HG03457 (cell line): ENCODE results near the gene SYN1.

ENCODE experiments used
- ATAC-seq: cut with Tn5 transposase; IDR thresholded peaks from one replicate; pipeline ENCODE4 v1.9.1; 2021; ENCODE audit warnings: moderate number of reproducible peaks; ENCODE audit not compliant: unreplicated experiment

SYN1 gene

DNA sequence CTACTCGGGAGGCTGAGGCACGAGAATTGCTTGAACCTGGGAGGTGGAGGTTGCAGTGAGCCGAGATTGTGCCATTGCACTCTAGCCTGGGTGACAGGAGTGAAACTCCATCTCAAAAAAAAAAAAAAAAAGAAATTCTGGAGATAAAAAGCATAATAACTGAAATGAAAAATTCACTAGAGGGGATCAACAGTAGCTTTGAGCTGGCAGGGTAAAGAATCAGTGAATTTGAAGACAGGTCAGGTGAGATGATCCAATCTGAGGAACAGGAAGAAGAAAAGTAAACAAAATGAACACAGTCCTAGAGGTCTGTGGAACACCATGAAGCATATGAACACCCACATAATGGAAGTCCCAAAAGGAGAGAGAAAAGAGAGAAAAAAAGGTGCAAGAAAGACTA is 22.4 kb downstream of the SYN1 start:
- ATAC-seq, result no peak

DNA sequence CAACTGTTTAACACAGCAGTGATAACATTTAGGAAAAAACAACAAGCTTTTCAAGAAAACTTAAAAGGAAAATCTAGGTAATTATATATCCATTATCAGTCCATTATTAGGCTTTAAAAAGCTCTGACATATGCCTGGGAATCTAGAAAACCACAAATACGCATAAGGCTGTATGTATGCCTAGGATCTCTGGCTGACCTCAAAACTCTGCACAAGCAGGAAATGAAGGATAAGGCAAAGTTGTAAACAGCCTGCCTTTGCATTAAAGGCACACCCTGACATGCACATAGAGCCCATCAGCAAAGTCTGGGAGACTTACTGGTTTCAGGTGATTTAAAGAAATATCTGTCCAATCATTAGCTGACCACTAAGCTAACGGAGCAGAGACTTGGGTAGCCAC is 23.4 kb downstream of the SYN1 start:
- ATAC-seq, result no peak

DNA sequence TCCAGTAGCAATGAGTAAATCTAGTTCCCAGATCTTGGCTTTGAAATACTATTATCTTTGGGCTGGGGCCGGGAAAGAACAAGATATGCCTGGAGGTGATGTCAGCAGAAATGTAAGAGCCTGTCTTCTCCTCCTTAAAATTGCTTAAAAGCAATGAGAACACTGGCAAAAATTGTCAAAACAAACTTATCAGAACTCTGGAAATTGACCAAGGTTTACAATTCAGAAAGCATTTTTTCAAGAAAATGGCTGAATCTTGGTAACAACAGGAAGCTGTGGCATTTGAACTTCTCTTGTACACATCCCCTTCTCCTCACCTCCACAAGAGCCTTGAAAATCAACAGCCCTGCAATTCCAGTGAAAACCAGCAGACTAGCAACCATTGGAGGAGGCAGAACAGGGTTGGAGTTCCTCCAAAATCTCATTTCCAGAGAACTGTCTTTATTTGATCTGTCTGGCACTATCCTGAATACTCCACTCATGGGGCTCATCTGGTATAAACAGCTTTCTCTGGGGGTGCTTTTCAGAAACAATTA is 23.9 kb downstream of the SYN1 start:
- no peak for ATAC-seq

DNA sequence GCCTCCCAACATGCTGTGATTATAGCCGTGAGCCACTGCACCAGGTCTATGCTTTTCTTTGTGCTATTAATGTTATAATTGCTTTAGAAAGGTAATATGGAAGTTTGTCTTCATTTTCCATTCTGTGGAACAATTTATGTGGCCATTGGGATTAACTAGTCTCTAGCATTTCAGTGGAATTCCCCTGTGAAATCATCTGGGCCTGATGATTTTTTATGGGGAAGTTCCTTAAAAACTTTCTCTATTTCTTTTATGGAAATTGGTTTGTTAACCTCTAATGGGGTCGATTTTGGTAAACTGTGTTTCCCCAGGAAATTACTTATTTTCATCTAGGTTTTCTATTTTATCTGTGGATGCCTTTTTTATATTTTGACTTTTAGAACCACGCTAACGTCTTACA is 26.1 kb downstream of the SYN1 start:
- no peak for ATAC-seq

DNA sequence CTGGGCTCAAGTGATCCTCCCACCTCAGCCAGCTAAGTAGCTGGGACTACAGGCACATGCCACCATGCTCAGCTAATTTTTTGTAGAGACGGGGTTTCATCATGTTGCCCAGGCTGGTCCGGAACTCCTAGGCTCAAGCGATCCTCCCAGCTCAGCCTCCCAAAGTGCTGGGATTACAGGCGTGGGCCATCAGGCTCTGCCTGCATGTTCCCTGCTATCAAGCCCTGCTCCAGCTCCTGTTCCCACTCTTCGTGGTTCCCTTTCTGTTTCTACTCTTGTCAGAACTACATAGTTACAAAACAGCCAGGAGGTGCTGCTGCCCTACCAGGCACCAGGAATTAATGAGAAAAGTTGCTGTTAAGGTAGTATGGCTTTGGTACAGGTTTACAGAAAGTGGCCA is 28.7 kb downstream of the SYN1 start:
- ATAC-seq, result no peak

DNA sequence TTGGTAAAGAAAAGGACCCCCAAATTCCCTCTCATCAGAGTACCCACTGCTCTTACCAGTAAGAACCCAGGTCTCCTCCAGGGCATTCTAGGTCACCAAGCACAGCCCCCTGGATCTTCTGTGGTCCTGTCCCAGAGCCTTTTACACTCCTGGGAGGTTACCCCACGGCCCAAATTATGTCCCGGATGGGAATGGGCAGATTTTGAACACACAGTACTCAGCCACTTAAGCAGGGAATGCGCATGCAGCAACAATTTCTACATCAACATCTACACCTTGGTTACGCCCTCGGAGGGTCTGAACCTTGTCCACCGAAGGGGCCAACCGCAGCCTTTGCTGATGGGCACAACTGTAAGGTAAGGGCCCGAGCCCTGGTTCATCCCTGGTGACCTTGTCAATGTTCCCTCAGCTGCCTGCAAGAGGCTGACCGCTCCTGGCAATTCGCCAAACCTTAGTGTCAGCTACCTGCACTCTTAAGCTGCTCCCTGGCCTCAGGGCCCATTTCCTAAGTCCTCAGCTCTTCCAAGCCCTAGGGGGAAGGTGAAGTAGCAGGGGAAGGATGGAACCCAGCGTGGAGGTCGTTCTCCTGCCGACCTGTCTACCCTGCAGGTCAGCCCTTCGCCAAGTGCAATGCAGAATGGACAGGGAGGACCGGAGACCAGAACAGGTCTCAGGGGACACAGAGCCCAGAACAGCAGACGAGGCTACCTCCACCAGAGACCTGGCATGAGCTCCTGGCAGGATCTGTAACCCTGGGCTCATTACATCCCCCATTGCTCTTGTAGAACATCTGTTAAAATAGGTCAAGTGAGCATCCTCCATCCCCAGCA is 31.5 kb downstream of the SYN1 start:
- no peak for ATAC-seq

DNA sequence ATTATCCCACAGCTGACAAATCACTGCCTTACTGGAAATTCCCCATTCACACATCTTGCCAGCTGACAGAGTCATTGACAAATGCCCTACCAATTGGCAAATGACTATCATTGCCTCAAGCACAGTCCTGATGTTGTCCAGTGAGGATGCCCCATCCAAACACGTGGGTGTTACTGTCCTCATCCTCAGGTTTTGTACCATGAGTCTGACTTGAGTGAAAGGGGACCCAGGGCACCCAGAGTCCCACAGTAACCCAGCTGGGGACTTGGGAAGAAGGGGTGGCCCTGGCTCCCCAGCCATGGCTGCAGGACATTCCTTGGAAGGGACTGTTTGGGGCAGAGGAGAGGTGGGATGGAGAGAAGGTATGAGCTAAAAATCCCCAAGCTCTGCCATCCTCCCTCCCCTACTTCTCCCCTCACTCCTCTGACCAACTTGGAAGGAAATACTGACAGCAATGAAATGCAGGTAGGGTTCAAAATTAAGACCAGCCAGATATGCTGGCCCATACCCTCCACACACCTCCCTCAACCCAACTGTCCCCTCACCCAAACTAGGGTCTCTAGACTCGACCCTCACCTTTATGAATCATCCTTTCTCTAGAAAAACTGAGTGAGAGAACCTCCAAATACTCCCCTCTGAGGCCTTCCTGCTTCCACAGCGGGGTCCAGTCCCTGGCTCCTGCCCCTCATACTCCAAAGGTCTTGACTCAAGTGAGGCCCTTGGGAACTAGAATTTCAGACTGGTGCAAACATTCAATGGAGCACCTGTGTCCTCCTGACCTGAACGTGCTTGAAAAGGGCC is 32.4 kb downstream of the SYN1 start:
- no peak for ATAC-seq

DNA sequence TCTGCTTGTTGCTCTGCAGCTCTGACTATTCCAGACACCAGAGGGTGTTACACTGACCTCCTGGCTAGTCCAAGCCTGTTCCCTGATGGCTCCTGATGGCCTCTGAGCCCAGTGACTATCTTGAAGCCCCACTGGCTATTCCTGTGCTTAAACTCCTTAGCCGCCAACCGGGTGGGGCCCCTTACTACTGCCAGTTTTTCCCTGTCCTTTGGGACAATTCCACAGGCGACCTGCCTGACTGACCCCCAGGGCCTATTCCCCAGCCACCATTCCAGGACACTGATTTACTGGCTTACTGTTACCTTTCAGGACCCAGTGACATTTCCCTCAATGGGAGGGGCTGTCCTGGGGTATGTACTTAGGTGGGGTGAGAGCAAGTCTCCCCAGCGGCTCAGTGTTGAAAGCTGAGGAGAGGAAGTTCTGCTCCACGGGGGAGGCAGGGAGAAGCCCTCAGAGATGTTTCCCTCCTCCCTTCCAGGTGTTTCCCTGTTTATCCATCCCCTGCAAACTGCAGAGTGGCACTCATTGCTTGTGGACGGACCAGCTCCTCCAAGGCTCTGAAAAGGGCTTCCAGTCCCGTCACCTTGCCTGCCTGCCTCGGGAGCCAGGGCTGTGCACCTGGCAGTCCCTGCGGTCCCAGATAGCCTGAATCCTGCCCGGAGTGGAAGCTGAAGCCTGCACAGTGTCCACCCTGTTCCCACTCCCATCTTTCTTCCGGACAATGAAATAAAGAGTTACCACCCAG is 33.4 kb downstream of the SYN1 start:
- ATAC-seq, result no peak

DNA sequence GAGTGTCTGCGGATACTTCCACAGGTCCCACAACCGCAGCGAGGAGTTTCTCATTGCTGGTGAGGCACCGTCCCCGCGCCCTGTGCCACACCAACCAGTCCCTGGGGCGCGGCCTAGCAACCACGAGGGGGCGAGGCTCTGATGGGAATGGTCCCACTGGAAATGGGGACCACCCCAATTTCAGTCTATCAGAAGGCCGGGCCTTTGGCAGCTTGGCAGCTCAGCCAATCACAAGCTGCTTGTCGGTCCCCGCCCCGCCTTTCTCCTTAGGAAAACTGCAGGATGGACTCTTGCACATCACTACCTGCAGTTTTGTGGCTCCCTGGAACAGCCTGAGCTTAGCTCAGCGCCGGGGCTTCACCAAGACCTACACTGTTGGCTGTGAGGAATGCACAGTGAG is 34.4 kb downstream of the SYN1 start:
- no peak for ATAC-seq

DNA sequence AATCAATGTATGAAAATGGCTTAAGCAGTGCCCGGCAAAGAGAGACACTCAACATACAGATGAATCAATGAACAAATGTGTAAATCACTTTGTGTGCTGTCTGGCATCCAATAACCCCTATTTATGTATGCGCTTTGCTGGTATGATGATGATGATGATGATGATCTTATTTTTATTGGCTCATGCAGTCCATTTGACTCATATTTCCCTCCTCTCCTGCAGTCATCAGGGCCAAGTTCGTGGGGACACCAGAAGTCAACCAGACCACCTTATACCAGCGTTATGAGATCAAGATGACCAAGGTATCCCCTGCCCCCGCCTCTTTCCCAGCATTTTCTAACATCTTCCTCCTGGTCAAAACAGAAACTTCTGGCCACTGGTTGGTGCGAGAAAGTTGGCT is 34.9 kb downstream of the SYN1 start:
- ATAC-seq, result no peak

DNA sequence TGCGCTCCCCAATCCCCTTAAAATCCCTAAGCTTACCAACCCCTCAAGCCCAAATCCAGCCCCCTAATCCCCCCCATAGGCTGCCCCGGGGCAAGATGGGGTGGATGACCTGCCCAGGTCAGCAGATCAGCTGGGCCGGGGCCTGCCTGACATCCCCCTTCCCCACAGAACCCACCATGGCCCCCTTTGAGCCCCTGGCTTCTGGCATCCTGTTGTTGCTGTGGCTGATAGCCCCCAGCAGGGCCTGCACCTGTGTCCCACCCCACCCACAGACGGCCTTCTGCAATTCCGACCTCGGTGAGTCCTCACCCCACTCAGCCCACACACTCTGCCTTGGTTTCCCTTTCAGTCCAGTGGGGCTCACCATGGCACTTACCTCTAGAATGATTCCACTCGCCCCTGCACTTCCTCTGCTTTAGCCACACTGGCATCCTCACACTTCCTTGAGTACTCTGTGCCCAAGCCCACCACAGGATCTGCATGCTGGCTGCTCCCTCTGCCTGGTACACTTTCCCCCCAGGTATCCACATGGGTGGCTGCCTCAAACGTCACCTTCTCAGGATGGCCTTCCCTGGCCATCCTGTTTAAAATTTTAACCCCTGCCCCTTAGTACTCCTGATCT is 36.3 kb downstream of the SYN1 start:
- no peak for ATAC-seq

DNA sequence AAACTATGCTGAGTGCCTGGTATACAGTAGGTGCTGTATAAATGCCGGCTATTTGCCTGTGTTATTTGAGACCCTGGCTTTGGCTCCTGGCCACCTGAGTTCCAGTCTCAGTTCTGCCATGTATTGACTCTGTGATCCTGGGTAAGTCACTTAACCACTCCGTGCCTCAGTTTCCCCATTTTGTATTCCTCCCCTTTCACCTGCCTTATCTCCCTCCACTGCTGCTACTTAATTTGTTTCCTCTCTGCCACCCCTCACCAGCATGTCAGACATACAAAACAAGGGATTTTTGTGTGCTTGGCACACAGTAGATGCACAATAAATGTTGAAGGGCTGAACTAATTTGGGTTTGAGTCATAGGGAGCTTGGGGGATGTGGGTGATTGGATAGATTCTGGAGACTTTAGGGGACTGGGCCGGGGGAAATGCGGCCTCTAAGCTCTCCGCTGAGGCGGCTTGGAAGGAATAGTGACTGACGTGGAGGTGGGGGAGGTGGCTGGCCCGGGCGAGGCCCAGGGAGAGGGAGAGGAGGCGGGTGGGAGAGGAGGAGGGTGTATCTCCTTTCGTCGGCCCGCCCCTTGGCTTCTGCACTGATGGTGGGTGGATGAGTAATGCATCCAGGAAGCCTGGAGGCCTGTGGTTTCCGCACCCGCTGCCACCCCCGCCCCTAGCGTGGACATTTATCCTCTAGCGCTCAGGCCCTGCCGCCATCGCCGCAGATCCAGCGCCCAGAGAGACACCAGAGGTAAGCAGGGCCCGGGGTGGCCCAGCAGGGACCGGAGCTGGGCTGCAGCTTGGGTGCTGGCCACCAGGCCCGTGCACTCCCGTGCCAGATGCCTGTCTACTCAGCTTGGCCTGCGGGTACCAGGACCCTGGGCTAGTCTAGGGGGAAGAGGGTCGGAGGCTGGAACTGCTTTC is 37.7 kb downstream of the SYN1 start, which contains the start of gene TIMP1:
Gene TIMP1 (plus strand): TSS at position 706 of the 917 bp plus-strand sequence. CDS start 980 bp downstream, outside the sequence.
- peak; percentile 86 for ATAC-seq

DNA sequence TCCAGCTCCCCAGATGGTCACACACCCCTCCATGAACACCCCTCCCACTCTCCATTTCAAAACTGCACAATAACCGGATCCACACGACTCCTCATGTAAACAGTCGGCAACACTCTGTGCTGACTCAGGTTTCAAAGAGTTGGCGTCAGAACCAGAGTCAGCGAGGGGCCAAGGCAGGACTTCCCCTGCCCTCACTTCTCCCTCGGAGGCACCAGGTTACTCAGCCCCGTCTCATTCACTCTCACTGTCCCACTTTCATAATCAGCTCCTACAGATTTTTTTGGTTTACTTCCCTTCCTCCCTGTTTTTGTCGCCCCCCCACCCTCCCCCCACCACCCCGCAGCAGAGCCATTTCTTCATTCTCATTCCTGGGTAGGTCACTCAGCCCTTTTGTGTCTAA is 40.1 kb downstream of the SYN1 start:
- no peak for ATAC-seq

DNA sequence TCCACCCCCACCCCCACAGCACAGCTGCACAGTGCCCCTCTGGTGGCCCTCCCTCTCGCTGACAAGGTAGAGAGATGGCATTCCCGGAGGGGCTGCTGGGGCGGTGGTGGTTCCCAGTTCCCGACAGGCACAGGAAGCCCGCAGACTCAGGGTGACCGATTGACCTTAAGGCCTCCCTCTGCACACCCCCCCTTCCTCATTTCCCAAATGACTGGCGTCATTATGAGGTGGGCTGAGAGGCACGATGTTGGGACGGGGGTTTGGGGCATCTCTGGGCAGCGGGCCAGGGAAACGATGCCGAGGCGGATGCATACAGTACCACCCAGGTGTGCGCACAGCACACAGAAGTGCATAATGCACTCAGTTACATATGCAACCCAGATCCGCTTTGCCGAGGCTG is 41.0 kb downstream of the SYN1 start:
- ATAC-seq, result no peak

DNA sequence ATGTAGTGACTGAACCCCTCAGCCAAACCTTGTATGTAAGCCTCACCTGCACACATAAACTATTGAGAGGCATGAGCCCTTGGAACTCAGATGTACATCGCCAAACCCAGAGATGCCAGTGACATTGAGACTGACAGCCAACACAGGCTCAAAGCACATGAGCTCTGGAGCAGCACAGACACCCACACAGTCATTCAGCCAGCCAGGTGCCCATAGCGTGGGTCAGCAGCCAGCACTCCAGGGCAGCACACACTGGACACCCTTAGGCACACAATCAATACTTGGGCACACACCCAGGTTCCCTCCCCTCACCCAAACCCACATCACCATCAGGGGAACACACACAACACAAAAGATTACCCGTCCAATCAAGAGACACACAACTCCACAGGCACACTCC is 41.8 kb downstream of the SYN1 start:
- ATAC-seq, result no peak

DNA sequence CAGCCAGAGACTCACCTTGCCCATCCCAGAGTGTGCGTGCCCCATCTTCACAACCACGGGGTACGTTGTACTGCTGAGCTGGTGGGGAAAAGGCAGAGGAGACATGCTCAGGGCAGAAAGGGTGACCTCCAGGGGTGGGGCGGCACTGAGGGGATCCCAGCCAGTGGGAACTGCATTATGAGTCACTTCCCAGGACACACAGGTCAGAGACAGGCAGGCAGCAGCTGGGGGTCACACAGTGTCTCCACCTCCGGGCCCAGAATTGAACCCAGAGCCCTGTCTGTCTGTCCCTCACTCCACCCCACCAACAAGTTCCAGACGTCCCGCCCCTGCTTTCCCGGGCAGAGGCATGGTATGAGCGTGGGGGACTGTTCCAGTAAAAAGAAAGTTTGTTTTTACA is 42.2 kb downstream of the SYN1 start:
- no peak for ATAC-seq

DNA sequence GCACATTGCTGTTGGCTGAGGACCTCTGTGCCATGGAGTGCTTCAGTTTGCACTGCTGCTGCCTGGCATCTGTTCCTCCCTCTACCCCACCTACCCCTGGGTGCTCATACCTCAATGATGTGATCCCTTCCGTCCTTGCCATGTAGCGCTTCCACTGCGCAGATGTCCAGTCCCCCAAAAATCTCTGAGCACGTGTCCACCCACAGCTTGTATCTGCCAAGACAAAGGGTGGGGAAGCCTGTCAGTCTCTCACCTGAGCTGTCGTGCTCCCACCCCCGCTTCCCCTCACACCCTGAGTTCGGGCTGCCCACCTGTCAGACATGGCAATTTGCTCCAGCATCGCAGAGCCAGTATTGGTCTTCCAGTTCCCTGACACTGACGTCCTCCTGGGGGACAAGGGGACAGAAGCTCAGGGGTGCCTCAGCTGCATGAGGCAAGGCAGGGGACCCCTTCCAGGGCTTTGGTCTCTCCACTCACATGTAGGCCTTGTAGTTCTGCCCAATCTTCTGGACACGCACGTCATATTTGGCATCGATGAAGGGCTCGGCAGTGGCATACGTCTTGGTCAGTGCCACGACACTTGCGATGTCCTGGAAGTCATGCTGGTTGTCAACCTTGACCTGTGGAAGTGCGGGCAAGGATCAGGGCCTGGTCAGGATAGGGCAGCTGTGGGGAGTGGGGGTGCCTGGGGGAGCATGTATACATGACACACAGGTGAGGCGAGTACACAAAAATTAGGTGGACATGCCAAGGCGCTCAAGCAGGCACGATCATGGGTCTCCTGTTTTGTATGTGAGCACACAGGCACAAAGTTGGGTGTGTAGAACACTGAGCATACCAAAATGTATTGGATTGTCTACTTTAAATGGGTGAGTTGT is 43.4 kb downstream of the SYN1 start:
- no peak for ATAC-seq

DNA sequence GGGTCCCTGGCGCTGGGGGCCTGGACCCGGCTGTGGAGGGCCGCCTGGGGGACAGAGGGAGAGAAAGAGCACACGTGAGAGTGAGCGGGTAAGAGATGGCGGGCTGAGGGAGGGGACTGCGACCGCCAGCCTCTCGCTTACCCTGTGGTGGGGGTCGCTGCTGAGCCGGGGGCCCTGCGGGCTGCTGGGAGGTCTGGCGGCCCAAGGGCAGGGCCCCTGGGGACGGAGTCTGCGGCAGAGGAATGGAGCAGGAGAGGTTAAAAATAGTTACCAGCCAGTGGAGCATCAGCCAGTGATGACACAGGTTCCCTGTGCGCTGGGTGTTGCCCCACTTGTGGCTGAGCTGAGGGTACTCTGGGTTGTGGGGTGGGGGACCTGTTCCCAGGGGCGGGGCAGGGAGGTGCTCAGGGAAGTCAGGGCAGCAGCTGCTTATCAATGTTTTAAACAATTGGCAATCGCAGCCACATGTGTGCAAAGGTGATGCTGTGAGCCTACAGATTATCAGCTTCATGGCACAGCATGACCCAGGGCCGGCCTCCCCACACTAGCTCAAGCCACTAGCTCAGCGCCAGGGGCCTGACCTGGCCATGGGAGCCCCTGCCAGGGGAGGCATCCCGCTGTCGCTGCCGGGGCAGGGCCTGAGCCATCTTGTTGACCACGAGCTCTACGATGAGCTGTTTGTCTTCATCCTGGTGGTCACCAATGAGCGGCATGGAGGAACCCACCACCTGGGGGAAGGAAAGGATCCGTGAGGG is 44.9 kb downstream of the SYN1 start:
- ATAC-seq, result no peak
